GM21723 (cell line): ENCODE results near the gene LCN15.
"Not testable (repeated sequence)": the region's sequence is repeated elsewhere in the genome, so short reads cannot be mapped to it uniquely, and the experiment has no call there.

Source experiments
- ATAC-seq: cut with Tn5 transposase; IDR thresholded peaks from one replicate; pipeline ENCODE4 v1.9.1; 2021; ENCODE audit warnings: mild to moderate bottlenecking, moderate library complexity; ENCODE audit not compliant: unreplicated experiment

The LCN15 gene

GRCh38 chr9:136723362-136723976 lies 40.8 kb downstream of the LCN15 start:
- ATAC-seq = no peak

- ATAC-seq = no peak
These were observed 41.4 kb downstream of the LCN15 start for GRCh38 chr9:136722969-136723356.

DNA sequence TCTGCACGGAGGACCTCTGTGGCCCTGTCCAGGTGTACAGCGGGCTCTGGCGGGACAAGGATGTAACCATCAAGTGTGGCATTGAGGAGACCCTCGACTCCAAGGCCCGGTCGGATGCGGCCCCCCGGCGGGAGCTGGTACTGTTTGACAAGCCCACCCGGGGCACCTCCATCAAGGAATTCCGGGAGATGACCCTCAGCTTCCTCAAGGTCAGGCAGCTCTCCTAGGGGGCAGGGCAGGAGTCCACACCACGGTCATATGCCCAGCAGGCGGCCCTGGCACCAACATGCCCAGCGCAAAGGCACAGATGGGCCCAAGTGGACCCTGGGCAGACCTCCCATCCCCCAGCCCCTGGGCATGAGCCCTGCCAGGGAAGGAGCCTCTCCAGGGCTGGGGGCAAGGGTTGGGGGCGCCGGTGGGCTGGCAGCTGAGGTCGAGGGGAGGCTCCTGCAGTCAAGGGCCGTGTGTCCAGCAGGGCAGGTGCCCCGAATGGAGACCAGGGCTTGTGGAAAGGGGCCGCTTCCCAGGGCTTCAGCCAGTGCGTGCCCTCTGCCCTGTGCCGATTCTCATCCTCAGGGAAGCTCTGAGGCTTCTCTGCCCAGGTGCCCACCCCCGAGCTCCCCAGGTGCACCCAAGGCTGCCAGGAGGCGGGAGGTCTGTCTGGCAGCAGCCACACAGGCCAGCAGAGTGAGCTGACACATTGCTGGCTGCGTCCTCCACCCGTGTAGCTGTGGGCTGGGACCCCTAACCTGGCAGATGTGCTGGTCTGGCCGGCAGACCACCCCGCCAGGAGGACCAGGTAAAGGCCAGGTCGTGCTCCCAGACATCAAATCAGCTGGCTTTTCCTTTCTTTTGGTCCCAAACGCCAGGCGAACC lies 42.0 kb downstream of the LCN15 start:
- no peak for ATAC-seq

DNA sequence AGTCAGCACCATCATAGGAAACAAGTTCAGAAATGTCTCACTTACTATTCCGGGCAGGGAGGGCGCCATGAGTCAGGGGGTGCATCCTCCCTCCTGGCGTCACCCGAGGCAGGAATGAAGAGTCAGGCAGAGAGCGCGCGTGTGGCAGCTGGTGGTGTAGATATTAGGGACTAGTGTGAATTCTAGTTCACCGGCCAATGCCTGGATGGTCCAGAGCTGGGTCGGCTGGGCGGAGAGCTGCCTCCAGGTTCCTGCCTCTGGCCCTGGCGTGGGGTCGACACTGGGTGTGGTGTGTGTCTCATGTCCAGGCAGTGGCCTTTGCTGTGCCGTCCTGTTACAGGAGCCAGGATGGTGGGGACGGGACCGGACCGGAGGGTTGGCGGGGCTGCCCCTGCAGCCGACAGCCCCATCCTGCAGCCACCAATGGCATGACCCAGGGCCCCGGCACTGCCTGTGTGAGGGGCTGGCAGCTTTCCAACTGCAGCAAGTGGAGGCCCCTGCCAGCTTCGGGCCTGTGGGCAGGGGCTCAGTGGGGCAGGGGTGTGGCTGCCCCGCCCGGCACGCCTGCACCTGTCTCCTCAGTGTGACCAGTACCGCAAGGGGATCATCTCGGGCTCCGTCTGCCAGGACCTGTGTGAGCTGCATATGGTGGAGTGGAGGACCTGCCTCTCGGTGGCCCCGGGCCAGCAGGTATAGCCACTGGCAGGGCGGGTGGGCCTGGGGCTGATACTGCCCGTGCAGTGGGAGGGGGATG lies 42.8 kb downstream of the LCN15 start:
- ATAC-seq = no peak

- ATAC-seq = no peak
These were observed 43.4 kb downstream of the LCN15 start for GRCh38 chr9:136720898-136721338.

GRCh38 chr9:136720251-136720897 lies 43.9 kb downstream of the LCN15 start:
- no peak for ATAC-seq

DNA sequence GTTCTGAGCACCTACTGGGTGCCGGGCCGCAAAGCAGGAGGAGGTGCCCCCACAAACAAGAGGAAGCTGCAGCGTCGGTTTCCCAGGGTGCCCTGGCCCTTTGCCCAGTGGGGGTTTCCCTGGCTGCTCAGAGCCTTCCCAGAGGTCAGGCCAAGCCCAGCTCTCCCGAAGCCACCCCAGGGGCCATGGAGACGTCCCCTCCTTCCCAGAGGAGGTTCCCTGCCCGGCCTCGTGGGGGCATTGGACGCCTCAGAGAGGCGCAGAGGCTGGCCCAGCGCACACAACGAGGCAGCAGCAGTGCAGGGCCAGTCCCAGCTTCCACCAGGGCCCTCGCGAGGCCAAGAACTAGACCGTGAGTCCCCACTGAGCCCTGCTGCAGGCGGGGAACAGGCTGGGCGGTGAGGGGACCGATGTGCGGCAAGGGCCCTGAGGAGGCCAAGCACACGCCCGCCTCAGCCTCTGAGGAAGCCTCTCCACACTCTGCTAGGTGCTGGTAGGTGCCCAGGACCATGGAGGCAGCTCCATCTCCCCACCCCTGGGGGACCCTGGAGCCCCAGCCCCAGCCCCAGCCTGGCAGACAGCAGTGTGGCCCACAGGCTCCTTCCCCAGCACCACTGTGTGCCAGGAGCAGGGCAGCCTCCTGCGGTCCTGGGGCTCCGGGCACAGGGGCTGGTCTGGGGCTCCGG lies 45.0 kb downstream of the LCN15 start:
- ATAC-seq = no peak

- ATAC-seq = no peak
These were observed 45.7 kb downstream of the LCN15 start for GRCh38 chr9:136718345-136719194.

- no peak for ATAC-seq
These were observed 46.9 kb downstream of the LCN15 start for GRCh38 chr9:136717399-136717798.

DNA sequence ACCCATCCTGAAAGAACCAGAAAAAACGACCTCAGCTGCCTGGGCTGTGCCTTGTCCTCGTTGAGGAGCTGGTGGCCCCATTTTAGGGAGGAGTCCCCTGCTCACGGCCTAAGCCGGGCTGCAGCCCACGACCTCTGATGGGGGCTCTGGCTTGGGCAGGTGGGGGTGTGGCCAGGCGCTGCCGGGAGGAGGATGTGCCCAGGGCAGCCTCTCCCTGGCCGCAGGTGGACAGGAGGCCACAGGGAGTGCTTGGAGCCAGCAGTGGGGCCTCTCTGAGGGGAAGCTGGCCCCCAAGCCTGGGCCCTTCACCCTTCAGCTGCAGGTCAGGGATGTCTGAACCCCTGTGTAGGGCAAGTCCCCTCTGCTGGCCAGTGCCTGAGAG lies 49.4 kb downstream of the LCN15 start:
- ATAC-seq = no peak

DNA sequence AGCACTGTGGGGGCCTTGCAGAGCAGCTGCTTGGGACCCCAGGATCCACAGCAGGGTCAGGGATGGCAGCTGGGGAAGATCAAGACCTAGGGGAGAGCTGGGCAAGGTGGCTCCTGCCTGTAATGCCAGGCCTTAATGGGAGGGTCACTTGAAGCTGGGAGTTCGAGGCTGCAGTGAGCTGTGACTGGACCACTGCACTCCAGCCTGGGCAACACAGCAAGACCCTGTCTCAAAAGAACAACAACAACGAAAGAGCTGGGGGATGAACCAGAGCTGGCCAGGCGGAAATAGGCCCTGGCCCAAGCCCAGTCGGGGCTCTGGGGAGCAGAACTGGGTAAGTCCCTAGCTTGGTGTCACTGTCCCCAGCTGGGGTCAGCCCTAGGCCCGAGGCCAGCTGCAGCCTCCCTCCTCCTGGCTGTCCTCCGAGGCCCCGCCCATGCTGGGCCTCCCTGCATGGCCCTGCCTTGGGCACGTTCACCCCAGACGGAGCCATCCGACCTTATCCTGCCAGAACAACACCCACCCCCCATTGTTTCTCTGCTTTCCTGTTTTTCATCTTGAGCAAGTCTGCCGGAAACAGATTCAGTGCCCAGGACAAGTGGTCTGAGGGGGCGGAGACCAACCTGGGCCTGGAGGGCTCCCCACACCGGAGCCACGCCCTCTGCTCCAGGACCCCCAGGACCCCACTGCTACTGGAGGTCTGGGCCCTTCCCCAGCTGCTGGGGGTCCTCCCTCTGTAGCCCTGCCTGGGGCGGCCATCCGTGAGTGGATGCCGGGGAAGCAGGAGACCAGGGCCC lies 50.0 kb downstream of the LCN15 start:
- no peak for ATAC-seq

- ATAC-seq = no peak
These were observed 50.8 kb downstream of the LCN15 start for GRCh38 chr9:136713550-136713949.

DNA sequence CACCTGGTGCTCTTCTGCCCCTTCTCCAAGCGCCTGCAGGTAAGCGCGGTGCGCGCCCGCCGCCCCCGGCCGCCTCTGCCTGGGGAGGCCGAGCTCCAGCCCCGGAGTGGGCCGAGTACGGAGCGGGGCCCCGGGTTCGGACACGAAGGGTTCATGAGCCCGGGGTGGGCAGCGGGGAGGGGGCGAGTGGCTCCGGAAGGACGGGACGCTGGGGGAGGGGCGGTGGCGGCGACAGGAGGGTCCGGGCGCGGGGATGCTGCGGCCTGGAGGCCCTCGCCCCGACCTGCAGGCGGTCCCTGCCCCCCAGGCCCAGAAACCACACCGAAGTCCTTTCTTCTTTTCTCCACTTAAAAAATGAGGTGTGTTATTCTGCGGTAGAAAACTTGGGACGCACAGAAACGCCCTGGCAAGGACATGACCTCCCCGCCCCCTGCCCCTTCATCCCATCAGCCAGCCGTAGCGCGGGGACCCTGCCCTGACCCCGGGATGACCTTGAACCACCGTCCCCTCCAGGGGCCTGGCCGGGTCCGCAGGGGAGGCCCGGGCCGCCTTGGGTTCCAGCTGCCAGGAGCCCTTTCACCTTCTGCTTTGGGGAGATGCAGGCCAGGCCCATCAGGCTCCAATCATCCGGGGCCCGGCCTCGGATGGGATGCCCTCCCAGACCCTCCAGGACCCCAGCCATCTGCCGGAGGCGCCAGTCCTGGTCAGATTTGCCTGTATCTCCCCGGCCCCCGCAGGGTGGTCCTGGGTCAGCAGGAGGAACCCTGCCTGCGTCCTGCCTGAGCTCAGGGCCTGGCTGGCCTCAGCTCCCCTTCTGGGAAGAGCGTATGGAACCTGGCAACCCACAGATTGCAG lies 51.4 kb downstream of the LCN15 start:
- ATAC-seq = no peak

GRCh38 chr9:136711751-136712689 lies 52.3 kb downstream of the LCN15 start, which contains the start of gene DIPK1B:
Gene DIPK1B (plus strand): TSS chr9:136712572. CDS start chr9:136712666, 94 bp downstream.
- ATAC-seq = no peak

- not testable (repeated sequence) for ATAC-seq
These were observed 53.1 kb downstream of the LCN15 start for GRCh38 chr9:136711219-136711648.

GRCh38 chr9:136710543-136710942 lies 53.8 kb downstream of the LCN15 start:
- no peak for ATAC-seq
